SU-DHL-6 (cell line): ENCODE data around the gene KIFC3.

Experiments
- H2AFZ ChIP-seq: fragments of 200-600 bp; sonication (generic); 2 replicates; pipeline ENCODE4 v1.6.1; 2014; ENCODE audit warnings: low read depth, mild to moderate bottlenecking, moderate library complexity, mixed read lengths, antibody characterized with exemption, low read length; ENCODE audit not compliant: severe bottlenecking
- H3F3A ChIP-seq: fragments of 200-600 bp; shearing (Covaris generic); 2 replicates; pipeline ENCODE4 v1.6.0; 2016; ENCODE audit warnings: antibody characterized with exemption, mild to moderate bottlenecking; ENCODE audit not compliant: insufficient read depth
- H3K27ac ChIP-seq: fragments of 200-600 bp; sonication (generic); 2 replicates; pipeline ENCODE4 v1.5.1; 2016; ENCODE audit warnings: low read depth, mild to moderate bottlenecking, low read length, moderate library complexity, mixed read lengths
- H3K27me3 ChIP-seq: fragments of 200-600 bp; sonication (generic), shearing (Covaris generic); 2 replicates; pipeline ENCODE4 v1.6.0; 2014; ENCODE audit warnings: mild to moderate bottlenecking, low read length
- H3K36me3 ChIP-seq: fragments of 200-600 bp; sonication (generic); 2 replicates; pipeline ENCODE4 v1.6.1; 2014; ENCODE audit warnings: mild to moderate bottlenecking, low read length, mixed read lengths
- H3K4me2 ChIP-seq: fragments of 300-600, 200-600 bp; shearing (Covaris generic), sonication (generic); 2 replicates; pipeline ENCODE4 v1.6.0; 2014; ENCODE audit warnings: low read length, low read depth, mild to moderate bottlenecking; ENCODE audit not compliant: poor library complexity, severe bottlenecking
- H3K4me3 ChIP-seq: fragments of 200-600 bp; sonication (generic); 2 replicates; pipeline ENCODE4 v1.5.1; 2014; ENCODE audit warnings: antibody characterized with exemption, low read length, mild to moderate bottlenecking, mixed read lengths; ENCODE audit not compliant: insufficient read depth, poor library complexity, severe bottlenecking
- H3K79me2 ChIP-seq: fragments of 200-600 bp; sonication (generic); 2 replicates; pipeline ENCODE4 v1.6.1; 2014; ENCODE audit warnings: mild to moderate bottlenecking, low read length, moderate library complexity; ENCODE audit not compliant: insufficient read depth
- H3K9ac ChIP-seq: fragments of 200-600 bp; sonication (generic); 2 replicates; pipeline ENCODE4 v1.7.0; 2014; ENCODE audit warnings: mild to moderate bottlenecking, low read length
- H3K9me2 ChIP-seq: fragments of 200-600 bp; sonication (generic); replicated peaks from 2 replicates; pipeline ENCODE4 v1.6.1; 2014; ENCODE audit warnings: low read length; ENCODE audit not compliant: insufficient read depth
- H3K9me3 ChIP-seq: fragments of 200-600 bp; sonication (generic); 2 replicates; pipeline ENCODE4 v1.6.1; 2014; ENCODE audit warnings: low read length, mixed read lengths; ENCODE audit not compliant: insufficient read depth
- H4K20me1 ChIP-seq: fragments of 200-600 bp; sonication (generic); 2 replicates; pipeline ENCODE4 v1.6.1; 2014; ENCODE audit warnings: low read depth, mild to moderate bottlenecking, antibody characterized with exemption, low read length, moderate library complexity, mixed read lengths
- CTCF ChIP-seq: fragments of 200-600 bp; sonication (generic); IDR thresholded peaks from one replicate; pipeline ENCODE4 v1.5.1; 2017; ENCODE audit warnings: antibody characterized with exemption, mild to moderate bottlenecking, low read length, moderate library complexity; ENCODE audit not compliant: insufficient read depth, poor library complexity, severe bottlenecking
- EZH2phosphoT487 ChIP-seq: fragments of 200-600 bp; sonication (generic), shearing (Covaris generic); conservative IDR thresholded peaks from 2 replicates; pipeline ENCODE4 v1.6.1; 2018; ENCODE audit warnings: mild to moderate bottlenecking, antibody characterized with exemption, low read length, moderate library complexity, mixed read lengths

Gene KIFC3

GRCh38 chr16:57791195-57791892 lies 10.9 kb downstream of the KIFC3 start:
- no peak overlapping the region for H3K27ac ChIP-seq
- no peaks in the 10 kb centered on the region for H3K36me3 ChIP-seq
- no peak overlapping the region for H3K9ac ChIP-seq
- TF ChIP-seq EZH2phosphoT487 (no peak), CTCF (no peak)
- H3K27me3 ChIP-seq: no peaks in the 10 kb centered on the region
- no peaks in the 10 kb centered on the region for H4K20me1 ChIP-seq
- H3K79me2 ChIP-seq: no peaks in the 10 kb centered on the region
- H3K9me2 ChIP-seq: no peaks in the 10 kb centered on the region
- H2AFZ ChIP-seq: no peak overlapping the region
- H3K9me3 ChIP-seq: no peaks in the 10 kb centered on the region
- H3F3A ChIP-seq: no peaks in the 10 kb centered on the region
- no peak overlapping the region for H3K4me2 ChIP-seq
- H3K4me3 ChIP-seq: no peak overlapping the region

GRCh38 chr16:57788951-57789350 lies 13.3 kb downstream of the KIFC3 start:
- Histone ChIP-seq H3K4me3 (no peak overlapping the region), H2AFZ (no peak overlapping the region), H3K27me3 (no peaks in the 10 kb centered on the region), H3K36me3 (no peaks in the 10 kb centered on the region), H3K4me2 (no peak overlapping the region), H3K9ac (no peak overlapping the region), H3K27ac (no peak overlapping the region), H3K9me3 (no peaks in the 10 kb centered on the region), H4K20me1 (no peaks in the 10 kb centered on the region), H3F3A (no peaks in the 10 kb centered on the region), H3K79me2 (no peaks in the 10 kb centered on the region), H3K9me2 (no peaks in the 10 kb centered on the region)
- TF ChIP-seq CTCF: no peak
- no peak for TF ChIP-seq EZH2phosphoT487

GRCh38 chr16:57788252-57788841 lies 13.9 kb downstream of the KIFC3 start:
- Histone ChIP-seq H3K27ac (no peak overlapping the region), H3K4me3 (no peak overlapping the region), H3K9ac (no peak overlapping the region), H4K20me1 (no peaks in the 10 kb centered on the region), H3F3A (no peaks in the 10 kb centered on the region), H2AFZ (no peak overlapping the region), H3K4me2 (no peak overlapping the region), H3K79me2 (no peaks in the 10 kb centered on the region), H3K27me3 (no peaks in the 10 kb centered on the region), H3K9me3 (no peaks in the 10 kb centered on the region), H3K9me2 (no peaks in the 10 kb centered on the region), H3K36me3 (no peaks in the 10 kb centered on the region)
- TF ChIP-seq CTCF (no peak), EZH2phosphoT487 (no peak)
